Measurements from ENCODE around the gene ANKRD52. TPM values are rescaled to one million over a fixed set of nuclear protein-coding genes. Genes with fewer than 3 reads are reported as not detected.

ANKRD52 gene
- polyA plus RNA-seq, 1 experiment: 26.8 TPM

DNA sequence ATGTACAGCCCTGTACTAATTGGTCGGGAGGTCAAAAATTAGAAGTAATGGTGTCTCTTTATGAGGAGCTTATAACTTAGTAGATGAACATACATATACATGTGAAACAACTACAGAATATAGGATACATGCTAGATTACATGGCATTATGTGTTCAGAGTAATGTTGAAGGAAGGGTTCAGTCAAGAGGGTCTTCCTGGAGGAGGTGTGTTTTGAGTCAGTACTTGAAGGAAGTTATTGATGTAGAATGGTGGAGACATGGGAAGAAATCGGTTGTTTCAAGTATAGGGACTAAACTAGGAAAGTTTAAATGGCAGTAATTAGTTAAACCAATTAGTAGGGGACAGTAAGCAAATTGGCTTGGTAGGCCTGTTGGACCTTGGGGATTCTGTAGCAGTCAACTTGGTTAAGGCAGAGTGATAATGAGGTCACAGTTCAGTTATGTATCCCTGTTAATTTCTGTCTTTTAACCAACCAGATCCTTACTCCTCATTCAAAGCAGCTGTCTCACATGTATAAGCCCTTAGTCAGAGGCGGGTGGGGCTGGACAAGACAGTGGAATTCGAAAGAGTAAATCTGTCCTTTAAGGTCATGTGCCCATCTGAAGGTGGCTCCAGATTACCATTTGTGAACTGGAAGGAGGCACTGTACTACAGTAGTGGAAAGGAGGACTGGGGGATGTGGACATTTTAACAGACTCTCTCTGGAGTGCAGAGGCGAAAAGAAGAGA lies 3.5 kb upstream of the ANKRD52 start:
- peak; percentile 79 for DNase-seq (ENCODE audit: low read depth)
- 0 out of 2 replicates have a peak, but pooled peaks cover 2% of the 10 kb centered on the region for H3K36me3 ChIP-seq (ENCODE audit: control insufficient read depth, insufficient read depth, low read length)
- ChIA-PET POLR2A (no interaction called here), CTCF (interaction anchor here (0.5 to 1.9 kb wide), 5 partner anchors 38 to 474 kb away, joined by 3 to 6 read pairs (median 3); partner anchors contain the start of gene SMARCC2)
- TF ChIP-seq, protein P1, sequence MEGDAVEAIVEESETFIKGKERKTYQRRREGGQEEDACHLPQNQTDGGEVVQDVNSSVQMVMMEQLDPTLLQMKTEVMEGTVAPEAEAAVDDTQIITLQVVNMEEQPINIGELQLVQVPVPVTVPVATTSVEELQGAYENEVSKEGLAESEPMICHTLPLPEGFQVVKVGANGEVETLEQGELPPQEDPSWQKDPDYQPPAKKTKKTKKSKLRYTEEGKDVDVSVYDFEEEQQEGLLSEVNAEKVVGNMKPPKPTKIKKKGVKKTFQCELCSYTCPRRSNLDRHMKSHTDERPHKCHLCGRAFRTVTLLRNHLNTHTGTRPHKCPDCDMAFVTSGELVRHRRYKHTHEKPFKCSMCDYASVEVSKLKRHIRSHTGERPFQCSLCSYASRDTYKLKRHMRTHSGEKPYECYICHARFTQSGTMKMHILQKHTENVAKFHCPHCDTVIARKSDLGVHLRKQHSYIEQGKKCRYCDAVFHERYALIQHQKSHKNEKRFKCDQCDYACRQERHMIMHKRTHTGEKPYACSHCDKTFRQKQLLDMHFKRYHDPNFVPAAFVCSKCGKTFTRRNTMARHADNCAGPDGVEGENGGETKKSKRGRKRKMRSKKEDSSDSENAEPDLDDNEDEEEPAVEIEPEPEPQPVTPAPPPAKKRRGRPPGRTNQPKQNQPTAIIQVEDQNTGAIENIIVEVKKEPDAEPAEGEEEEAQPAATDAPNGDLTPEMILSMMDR (IDR thresholded peaks at IDR 0.05; ENCODE audit: insufficient read depth, low read depth, low read length): no peak
- H3K27me3 ChIP-seq (ENCODE audit: control insufficient read depth, insufficient read depth, low read length): no peaks in the 10 kb centered on the region
- H3K4me3 ChIP-seq (ENCODE audit: low read depth, low read length): no peak overlapping the region

DNA sequence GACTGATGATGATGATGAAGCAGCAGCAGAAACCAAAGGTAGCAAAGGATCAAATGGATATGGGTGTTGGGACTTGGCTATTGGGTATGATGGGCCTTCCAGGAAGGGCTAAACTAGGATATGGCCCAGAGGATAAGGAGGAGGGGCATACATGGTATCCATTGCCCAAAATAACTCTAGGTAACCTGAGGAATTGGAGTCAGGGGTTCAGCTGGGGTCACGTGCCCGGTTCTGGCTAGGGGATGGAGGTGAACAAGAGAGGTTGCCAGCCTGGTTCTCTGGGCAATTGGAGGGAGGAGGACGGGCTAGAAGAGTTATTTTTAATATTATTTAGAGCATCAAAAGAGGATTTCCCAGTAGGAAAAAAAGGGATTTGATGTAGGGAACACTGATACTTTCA lies 2.7 kb upstream of the ANKRD52 start:
- DNase-seq (ENCODE audit: low read depth): no peak
- H3K36me3 ChIP-seq (ENCODE audit: control insufficient read depth, insufficient read depth, low read length): peaks cover 2% of the 10 kb centered on the region
- ChIA-PET POLR2A (no interaction called here), CTCF (interaction anchor here (0.8 to 1.9 kb wide), 2 partner anchors 71 to 203 kb away, joined by 3 to 6 read pairs; partner anchors contain the start of gene SMARCC2)
- TF ChIP-seq, protein P1 (IDR thresholded peaks at IDR 0.05; ENCODE audit: insufficient read depth, low read depth, low read length): no peak
- H3K4me3 ChIP-seq (ENCODE audit: low read depth, low read length): no peak overlapping the region
- H3K27me3 ChIP-seq (ENCODE audit: control insufficient read depth, insufficient read depth, low read length): no peaks in the 10 kb centered on the region

DNA sequence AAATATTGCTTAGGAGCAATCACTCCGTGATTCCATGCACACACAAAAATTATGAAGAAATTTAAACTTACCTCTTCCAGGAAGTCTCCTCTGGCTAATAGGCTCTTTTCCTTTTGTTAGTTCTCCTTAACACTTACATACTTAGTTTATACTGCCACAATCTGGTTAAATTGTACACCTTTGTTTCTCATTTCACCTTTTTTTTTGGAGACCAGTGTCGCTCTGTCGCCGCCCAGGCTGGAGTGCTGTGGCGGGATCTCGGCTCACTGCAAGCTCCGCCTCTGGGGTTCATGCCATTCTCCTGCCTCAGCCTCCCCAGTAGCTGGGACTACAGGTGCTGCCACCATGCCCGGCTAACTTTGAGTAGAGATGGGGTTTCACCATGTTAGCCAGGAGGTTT lies 2.2 kb upstream of the ANKRD52 start:
- TF ChIP-seq, protein P1 (IDR thresholded peaks at IDR 0.05; ENCODE audit: insufficient read depth, low read depth, low read length): no peak
- POLR2A ChIA-PET: no interaction called here
- no peaks in the 10 kb centered on the region for H3K27me3 ChIP-seq (ENCODE audit: control insufficient read depth, insufficient read depth, low read length)
- H3K36me3 ChIP-seq (ENCODE audit: control insufficient read depth, insufficient read depth, low read length): peaks cover 7% of the 10 kb centered on the region
- H3K4me3 ChIP-seq (ENCODE audit: low read depth, low read length): no peak overlapping the region
- CTCF ChIA-PET: interaction anchor here (1.9 kb wide), 1 partner anchor 204 kb away, joined by 6 read pairs; no protein-coding TSS in a partner anchor
- DNase-seq (ENCODE audit: low read depth): no peak

- ChIA-PET POLR2A (interaction anchor here (1.2 kb wide), 1 partner anchor 8 kb away, joined by 5 read pairs; the partner anchor contains the start of gene COQ10A), CTCF (interaction anchor here (0.7 to 4.4 kb wide), 20 partner anchors 9 to 205 kb away, joined by 3 to 40 read pairs (median 7); partner anchors contain the start of genes COQ10A, RNF41 and SMARCC2)
Measured at GRCh38 chr12:56258820-56259183, 618 bp upstream of the ANKRD52 start.

DNA sequence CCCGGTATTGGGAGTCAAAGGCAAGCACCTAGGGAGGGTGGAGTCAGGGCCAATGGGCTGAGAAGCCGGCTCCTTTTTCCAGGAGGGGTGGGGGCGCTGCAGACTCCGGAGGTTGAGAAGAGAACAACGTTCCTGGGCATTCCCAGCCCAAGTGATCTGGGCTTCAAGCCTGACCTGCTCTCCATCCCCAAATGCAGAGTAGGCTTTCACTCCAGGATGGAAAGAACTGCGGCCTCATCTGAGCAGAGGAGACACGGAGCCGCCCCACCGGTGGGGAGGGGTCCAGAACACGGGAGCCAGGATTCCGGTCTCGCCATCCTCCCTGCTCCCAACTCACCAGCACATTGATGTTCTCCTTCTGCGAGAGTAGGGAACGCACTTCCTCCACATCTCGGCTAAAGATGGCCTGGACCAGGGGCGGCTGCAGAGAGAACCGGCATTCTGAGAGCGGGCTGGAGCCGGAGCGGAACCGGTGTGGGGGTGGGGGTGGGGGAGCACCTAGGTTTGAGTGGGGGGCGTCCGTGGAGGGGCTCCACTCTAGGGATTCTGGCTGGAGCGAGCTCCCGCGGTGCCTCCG lies 605 bp downstream of the ANKRD52 start:
- TF ChIP-seq, protein P1 (IDR thresholded peaks at IDR 0.05; ENCODE audit: insufficient read depth, low read depth, low read length): peak; percentile 23; the same call in 1 of the 2 replicates
- H3K36me3 ChIP-seq (ENCODE audit: control insufficient read depth, insufficient read depth, low read length): peaks cover 27% of the 10 kb centered on the region
- H3K4me3 ChIP-seq (ENCODE audit: low read depth, low read length): peak overlapping the region; percentile 81
- DNase-seq (ENCODE audit: low read depth): no peak
- CTCF ChIA-PET: interaction anchor here (0.6 to 4.4 kb wide), 23 partner anchors 11 to 207 kb away, joined by 3 to 40 read pairs (median 7); partner anchors contain the start of genes COQ10A, RNF41 and SMARCC2
- POLR2A ChIA-PET: no interaction called here
- no peaks in the 10 kb centered on the region for H3K27me3 ChIP-seq (ENCODE audit: control insufficient read depth, insufficient read depth, low read length)

More at GRCh38 chr12:56258820-56259183, 618 bp upstream of the ANKRD52 start:
- DNase-seq (ENCODE audit: low read depth): no peak
- H3K36me3 ChIP-seq (ENCODE audit: control insufficient read depth, insufficient read depth, low read length): peaks cover 15% of the 10 kb centered on the region
- H3K4me3 ChIP-seq (ENCODE audit: low read depth, low read length): peak overlapping the region; percentile 43
- no peaks in the 10 kb centered on the region for H3K27me3 ChIP-seq (ENCODE audit: control insufficient read depth, insufficient read depth, low read length)
- TF ChIP-seq, protein P1 (IDR thresholded peaks at IDR 0.05; ENCODE audit: insufficient read depth, low read depth, low read length): no peak

All from BJ (cell line).